SK-N-MC (cell line): ENCODE measurements around the gene EIF2B2.

ENCODE experiments used
- EZH2 ChIP-seq: fragments of 200-600 bp; sonication (generic); IDR thresholded peaks from one replicate; pipeline ENCODE4 v1.6.1; 2017; ENCODE audit warnings: antibody characterized with exemption
- POLR2AphosphoS5 ChIP-seq: IDR thresholded peaks from 2 replicates; pipeline ENCODE4 v1.6.1; 2012; ENCODE audit warnings: mild to moderate bottlenecking, low read depth, low read length, borderline replicate concordance

GRCh38 chr14:75051556-75051899, 48.8 kb downstream of the EIF2B2 start:
- TF ChIP-seq EZH2 (no peak), POLR2AphosphoS5 (no peak)
